Measurements from ENCODE around the gene PPP2R2B.

The PPP2R2B gene

DNA sequence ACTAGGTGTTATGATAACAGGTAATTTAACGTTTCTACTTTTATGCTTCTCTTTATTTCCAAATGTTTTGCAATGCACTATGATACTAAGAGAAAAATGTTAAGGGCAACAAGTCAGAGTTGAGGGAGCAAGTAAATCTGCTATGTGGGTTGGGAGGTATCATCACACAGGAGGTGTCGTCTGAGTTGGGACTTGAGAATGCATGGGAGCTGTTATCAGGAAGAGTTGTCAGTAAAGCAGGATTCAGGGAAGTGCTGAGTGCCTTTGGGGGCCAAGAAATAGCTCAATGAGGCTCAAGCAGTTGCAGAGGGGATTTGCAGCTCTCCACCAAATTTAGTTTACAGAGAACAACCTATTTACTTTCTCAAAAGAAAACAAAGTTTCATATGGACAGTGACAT lies 108.0 kb downstream of the PPP2R2B start:
- TF ChIP-seq, protein P1, sequence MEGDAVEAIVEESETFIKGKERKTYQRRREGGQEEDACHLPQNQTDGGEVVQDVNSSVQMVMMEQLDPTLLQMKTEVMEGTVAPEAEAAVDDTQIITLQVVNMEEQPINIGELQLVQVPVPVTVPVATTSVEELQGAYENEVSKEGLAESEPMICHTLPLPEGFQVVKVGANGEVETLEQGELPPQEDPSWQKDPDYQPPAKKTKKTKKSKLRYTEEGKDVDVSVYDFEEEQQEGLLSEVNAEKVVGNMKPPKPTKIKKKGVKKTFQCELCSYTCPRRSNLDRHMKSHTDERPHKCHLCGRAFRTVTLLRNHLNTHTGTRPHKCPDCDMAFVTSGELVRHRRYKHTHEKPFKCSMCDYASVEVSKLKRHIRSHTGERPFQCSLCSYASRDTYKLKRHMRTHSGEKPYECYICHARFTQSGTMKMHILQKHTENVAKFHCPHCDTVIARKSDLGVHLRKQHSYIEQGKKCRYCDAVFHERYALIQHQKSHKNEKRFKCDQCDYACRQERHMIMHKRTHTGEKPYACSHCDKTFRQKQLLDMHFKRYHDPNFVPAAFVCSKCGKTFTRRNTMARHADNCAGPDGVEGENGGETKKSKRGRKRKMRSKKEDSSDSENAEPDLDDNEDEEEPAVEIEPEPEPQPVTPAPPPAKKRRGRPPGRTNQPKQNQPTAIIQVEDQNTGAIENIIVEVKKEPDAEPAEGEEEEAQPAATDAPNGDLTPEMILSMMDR (IDR thresholded peaks at IDR 0.05; ENCODE audit: low read depth, low read length), result no peak
- no peak for TF ChIP-seq POLR2A (IDR thresholded peaks at IDR 0.05; ENCODE audit: extremely low read depth, insufficient read length)
- TF ChIP-seq, protein P2, sequence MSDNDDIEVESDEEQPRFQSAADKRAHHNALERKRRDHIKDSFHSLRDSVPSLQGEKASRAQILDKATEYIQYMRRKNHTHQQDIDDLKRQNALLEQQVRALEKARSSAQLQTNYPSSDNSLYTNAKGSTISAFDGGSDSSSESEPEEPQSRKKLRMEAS (IDR thresholded peaks at IDR 0.05; ENCODE audit: low read depth, low read length), result no peak
- no peak for TF ChIP-seq MYC (IDR thresholded peaks at IDR 0.05; ENCODE audit: low read depth, low read length)
- DNase-seq (ENCODE audit: low read depth), result no peak
- H3K4me3 ChIP-seq (ENCODE audit: low read depth, low read length), result no peak overlapping the region

DNA sequence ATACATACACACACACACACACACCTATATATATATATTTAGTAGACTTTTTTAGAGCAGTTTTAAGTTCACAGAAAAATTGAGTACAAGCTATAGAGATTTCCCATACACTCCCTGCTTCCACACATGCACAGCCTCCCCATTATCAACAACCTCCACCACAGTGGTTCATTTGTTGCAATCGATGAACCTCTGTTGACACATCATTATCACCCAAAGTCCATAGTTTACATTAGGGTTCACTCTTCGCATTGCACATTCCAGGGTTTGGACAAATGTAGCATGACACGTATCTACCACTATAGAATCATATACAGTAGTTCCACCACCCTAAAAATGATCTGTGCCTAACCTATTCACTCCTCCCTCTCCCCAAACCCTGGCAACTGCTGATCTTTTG lies 111.0 kb downstream of the PPP2R2B start:
- no peak overlapping the region for H3K4me3 ChIP-seq (ENCODE audit: low read depth, low read length)
- TF ChIP-seq MYC (IDR thresholded peaks at IDR 0.05; ENCODE audit: low read depth, low read length), result no peak
- TF ChIP-seq POLR2A (IDR thresholded peaks at IDR 0.05; ENCODE audit: extremely low read depth, insufficient read length), result no peak
- no peak for DNase-seq (ENCODE audit: low read depth)

DNA sequence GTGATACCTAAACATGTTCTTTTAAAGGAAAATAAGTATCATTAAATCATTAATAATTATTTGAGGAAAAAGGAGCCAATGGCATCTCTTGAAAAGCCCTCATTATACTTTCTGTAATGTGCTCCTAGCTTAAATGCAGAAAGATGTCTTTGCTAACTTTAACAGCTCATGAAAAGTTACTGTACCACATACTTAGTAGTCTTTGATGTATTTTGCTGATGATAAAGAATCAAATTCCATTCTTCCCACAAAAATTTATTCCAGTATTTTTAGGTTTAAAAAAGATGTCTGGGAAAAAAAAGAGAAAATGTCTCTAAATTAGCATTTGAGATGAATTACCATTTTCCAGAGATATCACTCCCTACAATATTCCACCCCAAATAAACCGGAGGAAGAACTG lies 112.5 kb downstream of the PPP2R2B start:
- no peak overlapping the region for H3K4me3 ChIP-seq (ENCODE audit: low read depth, low read length)
- no peak for DNase-seq (ENCODE audit: low read depth)
- TF ChIP-seq, protein P1 (IDR thresholded peaks at IDR 0.05; ENCODE audit: low read depth, low read length), result no peak
- TF ChIP-seq MYC (IDR thresholded peaks at IDR 0.05; ENCODE audit: low read depth, low read length) (no peak), POLR2A (IDR thresholded peaks at IDR 0.05; ENCODE audit: extremely low read depth, insufficient read length) (no peak)
- TF ChIP-seq, protein P2 (IDR thresholded peaks at IDR 0.05; ENCODE audit: low read depth, low read length), result no peak

DNA sequence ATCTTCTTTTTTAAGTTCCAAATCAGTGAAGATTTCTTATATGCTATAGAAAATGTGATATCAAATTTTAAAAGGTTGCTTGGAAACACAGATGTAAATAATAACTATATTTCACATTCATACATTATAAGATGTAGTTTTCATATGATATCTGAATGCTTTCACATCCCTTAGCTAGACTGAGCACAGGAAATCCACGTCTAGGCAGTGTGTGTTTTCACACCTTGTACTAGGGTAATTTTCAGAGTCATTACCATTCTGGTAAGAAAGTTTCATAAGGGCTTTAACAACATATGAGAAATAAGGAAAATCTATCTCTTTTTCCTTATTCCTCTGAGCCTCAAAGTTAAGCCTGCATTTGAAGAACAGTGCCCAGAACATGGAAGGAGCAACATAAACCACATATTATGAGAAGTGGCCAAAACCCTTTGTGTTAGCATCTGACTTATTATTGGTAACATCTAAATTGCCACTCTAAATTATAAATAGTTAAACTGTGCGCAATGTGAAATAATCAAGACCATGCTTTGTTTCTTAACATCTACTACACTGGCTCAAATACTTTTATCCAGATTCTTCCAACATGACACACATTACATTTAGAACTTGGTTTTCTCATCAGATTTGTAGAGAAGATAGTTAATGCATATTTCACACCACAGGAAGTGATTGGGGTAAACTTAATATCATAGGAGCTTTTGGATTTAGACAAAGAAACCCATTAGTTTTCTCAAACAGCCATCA lies 113.3 kb downstream of the PPP2R2B start:
- no peak overlapping the region for H3K4me3 ChIP-seq (ENCODE audit: low read depth, low read length)
- DNase-seq (ENCODE audit: low read depth), result no peak
- TF ChIP-seq, protein P2 (IDR thresholded peaks at IDR 0.05; ENCODE audit: low read depth, low read length), result no peak
- TF ChIP-seq MYC (IDR thresholded peaks at IDR 0.05; ENCODE audit: low read depth, low read length) (no peak), POLR2A (IDR thresholded peaks at IDR 0.05; ENCODE audit: extremely low read depth, insufficient read length) (no peak)
- TF ChIP-seq, protein P1 (IDR thresholded peaks at IDR 0.05; ENCODE audit: low read depth, low read length), result no peak

DNA sequence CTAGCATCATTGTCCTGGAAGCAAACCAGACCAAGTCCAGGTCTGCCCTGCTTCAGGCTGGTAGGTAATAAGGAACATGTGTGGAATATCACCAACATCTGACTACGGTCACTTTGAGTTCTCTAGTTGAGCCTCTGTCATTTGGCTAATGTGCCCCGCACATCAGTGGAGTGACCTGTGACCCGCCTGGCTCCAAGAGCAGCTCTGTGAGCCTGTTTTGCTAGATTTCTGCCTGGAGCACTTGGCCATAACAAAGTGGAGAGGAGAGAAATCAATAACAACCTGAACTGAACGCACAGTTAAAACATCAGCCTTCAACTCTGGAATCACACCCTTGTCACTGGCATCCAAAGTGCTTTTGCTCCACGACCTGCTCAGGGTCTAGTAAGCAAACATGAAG lies 115.7 kb downstream of the PPP2R2B start:
- TF ChIP-seq, protein P1 (IDR thresholded peaks at IDR 0.05; ENCODE audit: low read depth, low read length), result no peak
- no peak for DNase-seq (ENCODE audit: low read depth)

DNA sequence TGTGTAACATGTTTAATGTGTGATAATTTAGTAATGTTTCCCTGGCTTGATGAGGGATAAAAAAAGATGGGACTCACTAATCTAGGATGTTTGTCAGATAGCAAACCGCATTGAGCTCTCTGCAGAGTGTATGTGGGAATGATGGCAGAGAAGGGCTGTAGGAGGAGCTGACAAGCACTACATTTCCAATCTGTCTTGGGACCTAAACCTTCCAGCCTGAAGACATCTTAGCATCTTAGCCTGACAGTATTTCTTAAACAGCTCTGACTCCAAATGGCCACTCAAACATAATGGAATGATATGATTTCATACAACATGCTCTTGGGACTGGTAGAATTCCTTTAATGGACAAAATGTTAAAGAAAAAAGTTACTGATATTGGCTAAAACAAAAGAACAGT lies 116.7 kb downstream of the PPP2R2B start:
- no peak for DNase-seq (ENCODE audit: low read depth)
- TF ChIP-seq POLR2A (IDR thresholded peaks at IDR 0.05; ENCODE audit: extremely low read depth, insufficient read length) (no peak), MYC (IDR thresholded peaks at IDR 0.05; ENCODE audit: low read depth, low read length) (no peak)
- TF ChIP-seq, protein P1 (IDR thresholded peaks at IDR 0.05; ENCODE audit: low read depth, low read length), result no peak
- TF ChIP-seq, protein P2 (IDR thresholded peaks at IDR 0.05; ENCODE audit: low read depth, low read length), result no peak
- H3K4me3 ChIP-seq (ENCODE audit: low read depth, low read length), result no peak overlapping the region

More for the DNA sequence above, 115.7 kb downstream of the PPP2R2B start:
- H3K4me3 ChIP-seq (ENCODE audit: low read depth, low read length), result no peak overlapping the region
